H1 (cell line): ENCODE measurements around the gene CUX1. TPM values are rescaled to one million over a fixed set of nuclear protein-coding genes. Genes with fewer than 3 reads are reported as not detected.

Source experiments
- CHD2 ChIP-seq: IDR thresholded peaks from 2 replicates; pipeline ENCODE4 v1.6.1; 2012; ENCODE audit warnings: low read length, improper control_type of control experiment
- CHD7 ChIP-seq: fragments of 300-600 bp; sonication (generic); IDR thresholded peaks from 2 replicates; pipeline ENCODE4 v1.7.1; 2012; ENCODE audit warnings: low read length, moderate library complexity, mild to moderate bottlenecking, inconsistent platforms; ENCODE audit not compliant: insufficient replicate concordance
- E2F6 ChIP-seq: IDR thresholded peaks from 2 replicates; pipeline ENCODE4 v1.6.1; 2012; ENCODE audit warnings: inconsistent platforms
- GABPA ChIP-seq: IDR thresholded peaks from 2 replicates; pipeline ENCODE4 v1.6.1; 2011; ENCODE audit warnings: mild to moderate bottlenecking, low read length, moderate library complexity, borderline replicate concordance; ENCODE audit not compliant: insufficient read depth
- POU5F1 ChIP-seq: IDR thresholded peaks from 2 replicates; pipeline ENCODE4 v1.6.1; 2011; ENCODE audit warnings: low read depth, mild to moderate bottlenecking, low read length, moderate library complexity
- TAF7 ChIP-seq: optimal IDR thresholded peaks from 2 replicates; pipeline ENCODE3; 2011; ENCODE audit warnings: low read depth, mild to moderate bottlenecking, inconsistent platforms, low read length, moderate library complexity, borderline replicate concordance
- polyA plus RNA-seq, 7 experiments: library from polyadenylated mRNA; depleted of rRNA in 3 of 7; stranded (reverse) in 5 of 7; unstranded in 2 of 7; fragments of >200 nt in 5 of 7; fragments of 200-250 nt in 2 of 7; gene quantifications; 1 replicate in 5 of 7; 2 replicates in 1 of 7; 4 replicates in 1 of 7; pipeline versions ENCODE4 v1.2.1 to v1.2.3, GENCODE V29; 2011 to 2013; ENCODE audit warnings: missing spikeins in 2 of 7, mixed read lengths in 2 of 7
- total RNA-seq: library from RNA; stranded (reverse); fragmentation: NEBNext Ultra II Directional; extraction: Animal tissue kit (Norgen Biotek cat#: 25700); gene quantifications from 2 replicates; pipeline ENCODE4 v1.2.1, GENCODE V29; 2021

Gene CUX1
- total and polyA plus RNA-seq, 2 of the 8 experiments (the other 6 are each of a cell fraction or from before 2014, with no cell fraction given) = 21.6 to 65.9 TPM

- TF ChIP-seq CHD7 = no peak
- no peak for TF ChIP-seq CHD2
- TF ChIP-seq POU5F1 = no peak
- TF ChIP-seq GABPA = no peak
- TF ChIP-seq E2F6 = no peak
- no peak for TF ChIP-seq TAF7
These were observed 131.2 kb downstream of the CUX1 start (continued) for GRCh38 chr7:101948650-101949049.
